Activated naive CD4-positive, alpha-beta T cell treated with anti-CD3 and anti-CD28 coated beads, Interleukin-2, amount 10 ng/mL, durations not matched to agents 7 days and 5 days (primary cell): ENCODE data around the gene CHI3L1.
A peak's percentile ranks its signal among the peaks of the same experiment; 100 is the strongest.

Experiments
- CTCF ChIA-PET: fragments of 350-600 bp; sonication (Branson Sonifier 250); formaldehyde crosslinking; loops from one replicate; lab custom pipeline; 2021; ENCODE audit warnings: antibody characterized with exemption; lab: Charles Lee
- DNase-seq: peaks from one replicate; pipeline ENCODE4 v3.0.0-alpha.2; 2020
- H3K27ac Mint-ChIP-seq: one replicate; pipeline ENCODE4 v1.8.0; 2021; ENCODE audit warnings: mild to moderate bottlenecking, moderate library complexity, mixed read lengths
- H3K27me3 Mint-ChIP-seq: one replicate; pipeline ENCODE4 v1.8.0; 2021; ENCODE audit warnings: mild to moderate bottlenecking, mixed read lengths
- H3K36me3 Mint-ChIP-seq: one replicate; pipeline ENCODE4 v1.8.0; 2021; ENCODE audit warnings: mixed read lengths
- H3K4me1 Mint-ChIP-seq: one replicate; pipeline ENCODE4 v1.8.0; 2021; ENCODE audit warnings: mixed read lengths
- H3K4me3 Mint-ChIP-seq: one replicate; pipeline ENCODE4 v1.8.0; 2021; ENCODE audit warnings: mild to moderate bottlenecking, moderate library complexity, mixed read lengths
- H3K9me3 Mint-ChIP-seq: one replicate; pipeline ENCODE4 v1.8.0; 2021; ENCODE audit warnings: mixed read lengths

The CHI3L1 gene

GRCh38 chr1:203143641-203144040, 42.9 kb downstream of the CHI3L1 start:
- CTCF ChIA-PET, result no interaction called here
- no peak overlapping the region for H3K27ac Mint-ChIP-seq

GRCh38 chr1:203142684-203143408, 43.7 kb downstream of the CHI3L1 start:
- Mint-ChIP-seq H3K36me3 (no peaks in the 10 kb centered on the region), H3K9me3 (no peaks in the 10 kb centered on the region), H3K4me1 (no peaks in the 10 kb centered on the region), H3K27me3 (peaks cover 3% of the 10 kb centered on the region), H3K4me3 (no peak overlapping the region), H3K27ac (no peak overlapping the region)
- DNase-seq, result no peak
- CTCF ChIA-PET, result no interaction called here

More at GRCh38 chr1:203143641-203144040, 42.9 kb downstream of the CHI3L1 start:
- Mint-ChIP-seq H3K4me3 (no peak overlapping the region), H3K9me3 (no peaks in the 10 kb centered on the region), H3K4me1 (no peaks in the 10 kb centered on the region), H3K36me3 (no peaks in the 10 kb centered on the region), H3K27me3 (peaks cover 3% of the 10 kb centered on the region)
- DNase-seq, result no peak

GRCh38 chr1:203142124-203142523, 44.4 kb downstream of the CHI3L1 start:
- Mint-ChIP-seq H3K4me1 (no peaks in the 10 kb centered on the region), H3K27me3 (peaks cover 4% of the 10 kb centered on the region), H3K36me3 (no peaks in the 10 kb centered on the region), H3K27ac (no peak overlapping the region), H3K9me3 (no peaks in the 10 kb centered on the region), H3K4me3 (no peak overlapping the region)
- CTCF ChIA-PET, result interaction anchor here (0.6 kb wide), 1 partner anchor 1145 kb away, joined by 3 read pairs; no protein-coding TSS in a partner anchor
- DNase-seq, result no peak

- H3K27ac Mint-ChIP-seq, result no peak overlapping the region
- DNase-seq, result no peak
- no peaks in the 10 kb centered on the region for H3K9me3 Mint-ChIP-seq
- H3K27me3 Mint-ChIP-seq, result peaks cover 15% of the 10 kb centered on the region
- H3K36me3 Mint-ChIP-seq, result no peaks in the 10 kb centered on the region
- H3K4me3 Mint-ChIP-seq, result no peak overlapping the region
- H3K4me1 Mint-ChIP-seq, result peaks cover 4% of the 10 kb centered on the region
- CTCF ChIA-PET, result interaction anchor here (0.9 kb wide), 1 partner anchor 32 kb away, joined by 3 read pairs; no protein-coding TSS in a partner anchor
Measured at GRCh38 chr1:203140743-203141520, 45.6 kb downstream of the CHI3L1 start.

- Mint-ChIP-seq H3K4me3 (no peak overlapping the region), H3K9me3 (no peaks in the 10 kb centered on the region), H3K27ac (no peak overlapping the region), H3K27me3 (peaks cover 21% of the 10 kb centered on the region), H3K4me1 (peaks cover 7% of the 10 kb centered on the region), H3K36me3 (no peaks in the 10 kb centered on the region)
- CTCF ChIA-PET, result no interaction called here
- no peak for DNase-seq
Measured at GRCh38 chr1:203139976-203140475, 46.5 kb downstream of the CHI3L1 start.

GRCh38 chr1:203138066-203138465, 48.4 kb downstream of the CHI3L1 start:
- H3K27me3 Mint-ChIP-seq, result peaks cover 33% of the 10 kb centered on the region
- H3K27ac Mint-ChIP-seq, result no peak overlapping the region
- H3K4me1 Mint-ChIP-seq, result peaks cover 7% of the 10 kb centered on the region
- CTCF ChIA-PET, result interaction anchor here (1.4 kb wide), 1 partner anchor 10 kb away, joined by 3 read pairs; no protein-coding TSS in a partner anchor
- no peak for DNase-seq
- no peaks in the 10 kb centered on the region for H3K9me3 Mint-ChIP-seq
- no peak overlapping the region for H3K4me3 Mint-ChIP-seq
- no peaks in the 10 kb centered on the region for H3K36me3 Mint-ChIP-seq

GRCh38 chr1:203137324-203137723, 49.2 kb downstream of the CHI3L1 start:
- CTCF ChIA-PET, result interaction anchor here (1.4 kb wide), 1 partner anchor 11 kb away, joined by 3 read pairs; no protein-coding TSS in a partner anchor
- Mint-ChIP-seq H3K4me1 (peaks cover 7% of the 10 kb centered on the region), H3K4me3 (no peak overlapping the region), H3K27ac (no peak overlapping the region), H3K27me3 (peaks cover 33% of the 10 kb centered on the region), H3K9me3 (no peaks in the 10 kb centered on the region), H3K36me3 (no peaks in the 10 kb centered on the region)
- no peak for DNase-seq

- H3K4me3 Mint-ChIP-seq, result no peak overlapping the region
- peaks cover 36% of the 10 kb centered on the region for H3K27me3 Mint-ChIP-seq
- peaks cover 7% of the 10 kb centered on the region for H3K4me1 Mint-ChIP-seq
- H3K9me3 Mint-ChIP-seq, result no peaks in the 10 kb centered on the region
- CTCF ChIA-PET, result interaction anchor here (0.6 to 1.4 kb wide), 2 partner anchors 36 to 96 kb away, joined by 3 to 4 read pairs; no protein-coding TSS in a partner anchor
- H3K27ac Mint-ChIP-seq, result no peak overlapping the region
- DNase-seq, result no peak
- H3K36me3 Mint-ChIP-seq, result no peaks in the 10 kb centered on the region
Measured at GRCh38 chr1:203136409-203137042, 50.0 kb downstream of the CHI3L1 start.

- no peaks in the 10 kb centered on the region for H3K9me3 Mint-ChIP-seq
- CTCF ChIA-PET, result interaction anchor here (0.6 to 1.4 kb wide), 2 partner anchors 37 to 95 kb away, joined by 3 to 4 read pairs; no protein-coding TSS in a partner anchor
- no peak overlapping the region for H3K4me3 Mint-ChIP-seq
- DNase-seq, result peak; percentile 30
- H3K4me1 Mint-ChIP-seq, result peaks cover 7% of the 10 kb centered on the region
- no peak overlapping the region for H3K27ac Mint-ChIP-seq
- H3K27me3 Mint-ChIP-seq, result peaks cover 38% of the 10 kb centered on the region
- H3K36me3 Mint-ChIP-seq, result no peaks in the 10 kb centered on the region
Measured at GRCh38 chr1:203135636-203136305, 50.7 kb downstream of the CHI3L1 start.

- H3K27me3 Mint-ChIP-seq, result peaks cover 54% of the 10 kb centered on the region
- CTCF ChIA-PET, result interaction anchor here (1.2 to 1.6 kb wide), 2 partner anchors 14 to 17 kb away, joined by 3 to 5 read pairs; no protein-coding TSS in a partner anchor
- H3K9me3 Mint-ChIP-seq, result no peaks in the 10 kb centered on the region
- H3K4me1 Mint-ChIP-seq, result peaks cover 7% of the 10 kb centered on the region
- DNase-seq, result peak; percentile 10
- H3K4me3 Mint-ChIP-seq, result no peak overlapping the region
- no peaks in the 10 kb centered on the region for H3K36me3 Mint-ChIP-seq
- no peak overlapping the region for H3K27ac Mint-ChIP-seq
Measured at GRCh38 chr1:203133970-203134725, 52.4 kb downstream of the CHI3L1 start.

- Mint-ChIP-seq H3K4me3 (no peak overlapping the region), H3K27me3 (peaks cover 73% of the 10 kb centered on the region), H3K36me3 (no peaks in the 10 kb centered on the region), H3K9me3 (no peaks in the 10 kb centered on the region), H3K27ac (no peak overlapping the region), H3K4me1 (peaks cover 12% of the 10 kb centered on the region)
- peak; percentile 9 for DNase-seq
- CTCF ChIA-PET, result interaction anchor here (2.2 to 2.3 kb wide), 2 partner anchors 41 to 85 kb away, joined by 5 to 12 read pairs; no protein-coding TSS in a partner anchor
Measured at GRCh38 chr1:203131548-203132200, 54.8 kb downstream of the CHI3L1 start.

- no peaks in the 10 kb centered on the region for H3K9me3 Mint-ChIP-seq
- H3K27me3 Mint-ChIP-seq, result peaks cover 73% of the 10 kb centered on the region
- H3K4me1 Mint-ChIP-seq, result peaks cover 5% of the 10 kb centered on the region
- H3K4me3 Mint-ChIP-seq, result no peak overlapping the region
- CTCF ChIA-PET, result interaction anchor here (2.2 kb wide), 1 partner anchor 86 kb away, joined by 5 read pairs; no protein-coding TSS in a partner anchor
- no peak overlapping the region for H3K27ac Mint-ChIP-seq
- no peaks in the 10 kb centered on the region for H3K36me3 Mint-ChIP-seq
- peak; percentile 18 for DNase-seq
Measured at GRCh38 chr1:203130358-203130985, 56.0 kb downstream of the CHI3L1 start.
